ENCODE data around the gene DOK4. TPM values are rescaled to one million over a fixed set of nuclear protein-coding genes. Genes with fewer than 3 reads are reported as not detected.

DOK4 gene
- total RNA-seq, 1 experiment from 2014 or later: 23.0 TPM

GRCh38 chr16:57474671-57475661 is 11.3 kb downstream of the DOK4 start:
- TF ChIP-seq CTCF (IDR thresholded peaks at IDR 0.05; ENCODE audit: unreplicated experiment): no peak
- Mint-ChIP-seq H3K36me3 (ENCODE audit: insufficient read depth, unreplicated experiment) (peaks cover 22% of the 10 kb centered on the region), H3K4me1 (ENCODE audit: low read depth, unreplicated experiment) (peaks cover 35% of the 10 kb centered on the region), H3K9me3 (ENCODE audit: low read depth, unreplicated experiment) (no peaks in the 10 kb centered on the region), H3K4me3 (ENCODE audit: low read depth, unreplicated experiment) (no peak overlapping the region), H3K27me3 (ENCODE audit: unreplicated experiment) (no peaks in the 10 kb centered on the region), H3K27ac (ENCODE audit: unreplicated experiment) (no peak overlapping the region)
- no TSS peak for BruUV-seq (replicated peaks)
- intact Hi-C loops (cut with micrococcal nuclease; ENCODE audit: unreplicated experiment): no loop called here
- no peak for DNase-seq
- CTCF ChIA-PET: interaction anchor here (0.6 kb wide), 1 partner anchor 35 kb away, joined by 4 read pairs; no protein-coding TSS in a partner anchor

DNA sequence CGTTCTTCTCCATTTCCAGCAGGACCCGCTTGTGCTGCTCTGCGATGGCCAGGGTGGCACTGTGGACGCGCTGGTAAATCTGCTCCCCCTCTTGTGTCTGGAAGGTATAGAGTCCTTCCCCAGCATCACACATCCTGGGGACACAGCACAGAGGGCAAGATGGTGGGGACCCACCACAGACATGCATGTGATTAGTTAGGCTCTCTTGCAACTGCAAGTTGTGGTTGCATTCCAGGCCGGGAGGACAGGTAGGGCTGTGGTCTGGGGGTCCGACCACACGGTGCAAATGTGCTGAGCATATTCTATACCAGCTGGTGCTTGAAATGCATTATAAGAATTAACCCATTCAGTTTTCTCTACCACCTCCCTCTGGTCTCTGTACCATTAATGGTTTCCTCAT is 12.4 kb downstream of the DOK4 start:
- Mint-ChIP-seq H3K9me3 (ENCODE audit: low read depth, unreplicated experiment) (no peaks in the 10 kb centered on the region), H3K27ac (ENCODE audit: unreplicated experiment) (no peak overlapping the region), H3K4me1 (ENCODE audit: low read depth, unreplicated experiment) (peaks cover 34% of the 10 kb centered on the region), H3K4me3 (ENCODE audit: low read depth, unreplicated experiment) (no peak overlapping the region), H3K36me3 (ENCODE audit: insufficient read depth, unreplicated experiment) (peaks cover 22% of the 10 kb centered on the region), H3K27me3 (ENCODE audit: unreplicated experiment) (no peaks in the 10 kb centered on the region)
- intact Hi-C loops (cut with micrococcal nuclease; ENCODE audit: unreplicated experiment): no loop called here
- BruUV-seq (replicated peaks): no TSS peak
- TF ChIP-seq CTCF (IDR thresholded peaks at IDR 0.05; ENCODE audit: unreplicated experiment): no peak
- DNase-seq: no peak
- CTCF ChIA-PET: no interaction called here

GRCh38 chr16:57473176-57473840 is 13.0 kb downstream of the DOK4 start:
- DNase-seq: no peak
- CTCF ChIA-PET: no interaction called here
- peaks cover 26% of the 10 kb centered on the region for H3K36me3 Mint-ChIP-seq (ENCODE audit: insufficient read depth, unreplicated experiment)
- no peak for TF ChIP-seq CTCF (IDR thresholded peaks at IDR 0.05; ENCODE audit: unreplicated experiment)
- H3K4me1 Mint-ChIP-seq (ENCODE audit: low read depth, unreplicated experiment): peaks cover 34% of the 10 kb centered on the region
- H3K4me3 Mint-ChIP-seq (ENCODE audit: low read depth, unreplicated experiment): no peak overlapping the region
- no peak overlapping the region for H3K27ac Mint-ChIP-seq (ENCODE audit: unreplicated experiment)
- intact Hi-C loops (cut with micrococcal nuclease; ENCODE audit: unreplicated experiment): no loop called here
- BruUV-seq (replicated peaks): no TSS peak
- no peaks in the 10 kb centered on the region for H3K9me3 Mint-ChIP-seq (ENCODE audit: low read depth, unreplicated experiment)
- no peaks in the 10 kb centered on the region for H3K27me3 Mint-ChIP-seq (ENCODE audit: unreplicated experiment)

DNA sequence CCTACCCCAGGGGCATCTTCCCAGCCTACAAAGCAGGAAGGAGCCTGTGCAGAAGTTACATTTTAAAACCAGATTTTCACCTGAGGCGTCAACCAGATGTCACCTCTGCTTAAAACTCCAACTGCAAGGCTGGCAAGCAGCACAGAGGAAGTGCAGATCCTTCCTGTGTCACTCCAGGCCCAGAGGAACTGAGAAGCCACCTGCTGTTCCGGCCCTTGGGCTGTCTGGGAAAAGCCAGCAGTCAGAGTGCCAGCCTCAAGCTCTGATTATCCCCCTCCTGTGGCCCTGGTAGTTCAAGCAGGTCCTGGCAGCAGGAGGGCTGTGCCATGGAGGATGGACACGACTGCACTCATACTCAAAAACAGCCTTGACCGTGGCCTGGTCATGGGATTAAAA is 13.6 kb downstream of the DOK4 start:
- Mint-ChIP-seq H3K27me3 (ENCODE audit: unreplicated experiment) (no peaks in the 10 kb centered on the region), H3K9me3 (ENCODE audit: low read depth, unreplicated experiment) (no peaks in the 10 kb centered on the region), H3K36me3 (ENCODE audit: insufficient read depth, unreplicated experiment) (peaks cover 32% of the 10 kb centered on the region), H3K4me1 (ENCODE audit: low read depth, unreplicated experiment) (peaks cover 34% of the 10 kb centered on the region), H3K27ac (ENCODE audit: unreplicated experiment) (peak overlapping the region; percentile 52), H3K4me3 (ENCODE audit: low read depth, unreplicated experiment) (no peak overlapping the region)
- CTCF ChIA-PET: no interaction called here
- TF ChIP-seq CTCF (IDR thresholded peaks at IDR 0.05; ENCODE audit: unreplicated experiment): no peak
- no TSS peak for BruUV-seq (replicated peaks)
- no peak for DNase-seq
- intact Hi-C loops (cut with micrococcal nuclease; ENCODE audit: unreplicated experiment): no loop called here
